GM19023 (cell line): ENCODE measurements around the gene NANOS1.

ENCODE experiments used
- ATAC-seq: cut with Tn5 transposase; IDR thresholded peaks from one replicate; pipeline ENCODE4 v1.9.1; 2021; ENCODE audit warnings: mild to moderate bottlenecking, moderate library complexity; ENCODE audit not compliant: unreplicated experiment

NANOS1 gene, protein sequence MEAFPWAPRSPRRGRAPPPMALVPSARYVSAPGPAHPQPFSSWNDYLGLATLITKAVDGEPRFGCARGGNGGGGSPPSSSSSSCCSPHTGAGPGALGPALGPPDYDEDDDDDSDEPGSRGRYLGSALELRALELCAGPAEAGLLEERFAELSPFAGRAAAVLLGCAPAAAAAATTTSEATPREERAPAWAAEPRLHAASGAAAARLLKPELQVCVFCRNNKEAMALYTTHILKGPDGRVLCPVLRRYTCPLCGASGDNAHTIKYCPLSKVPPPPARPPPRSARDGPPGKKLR

GRCh38 chr10:119029613-119030420 lies at the start of gene NANOS1:
Gene NANOS1 (plus strand): TSS chr10:119029714. CDS start chr10:119029802, 88 bp downstream.
- peak; percentile 26 for ATAC-seq

GRCh38 chr10:118980135-118980865 lies 49.2 kb upstream of the NANOS1 start:
- ATAC-seq = no peak

GRCh38 chr10:118980870-118981269 lies 48.6 kb upstream of the NANOS1 start:
- no peak for ATAC-seq

- no peak for ATAC-seq
These were observed 47.6 kb upstream of the NANOS1 start for GRCh38 chr10:118981946-118982345.

DNA sequence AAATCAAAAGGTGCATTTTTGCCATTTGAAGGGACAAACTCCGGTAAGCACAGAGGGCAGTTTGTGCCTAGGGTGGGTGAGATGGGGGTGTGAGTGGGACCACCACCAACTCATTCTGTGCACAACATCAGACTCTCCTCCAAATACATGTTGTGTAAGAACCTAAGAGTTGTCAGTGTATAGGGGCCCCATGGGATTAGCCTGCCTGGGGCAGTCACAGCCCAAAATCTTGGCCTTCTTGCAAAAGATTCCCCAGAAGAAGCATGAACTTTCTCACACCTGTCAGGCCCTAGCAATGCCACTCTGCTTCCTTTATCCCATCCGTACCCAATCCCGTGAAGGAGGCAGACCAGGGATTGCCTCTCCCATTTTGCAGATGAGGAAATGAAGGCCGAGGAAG lies 47.1 kb upstream of the NANOS1 start:
- no peak for ATAC-seq

DNA sequence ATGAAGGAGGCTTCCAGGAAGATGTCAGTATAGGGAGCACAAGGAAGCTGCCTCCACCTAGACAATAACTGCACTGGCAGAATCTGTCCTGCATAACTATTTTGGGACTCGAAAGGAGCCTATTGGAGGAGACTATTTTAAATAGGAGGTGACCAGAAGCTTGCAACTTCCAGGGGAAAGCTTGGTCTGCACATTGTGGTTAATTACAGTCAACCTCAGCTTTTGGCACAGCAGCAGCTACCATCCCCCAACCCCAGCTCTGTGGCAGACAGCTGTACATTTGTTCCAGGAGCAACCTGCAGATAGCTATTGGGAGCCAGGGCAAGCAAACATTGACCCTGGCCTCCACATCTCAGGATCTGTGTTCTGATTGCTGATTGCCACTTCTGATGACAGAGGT lies 46.3 kb upstream of the NANOS1 start:
- no peak for ATAC-seq

- ATAC-seq = no peak
These were observed 43.9 kb upstream of the NANOS1 start for GRCh38 chr10:118985576-118985975.

- no peak for ATAC-seq
These were observed 42.4 kb upstream of the NANOS1 start for GRCh38 chr10:118986815-118987790.

DNA sequence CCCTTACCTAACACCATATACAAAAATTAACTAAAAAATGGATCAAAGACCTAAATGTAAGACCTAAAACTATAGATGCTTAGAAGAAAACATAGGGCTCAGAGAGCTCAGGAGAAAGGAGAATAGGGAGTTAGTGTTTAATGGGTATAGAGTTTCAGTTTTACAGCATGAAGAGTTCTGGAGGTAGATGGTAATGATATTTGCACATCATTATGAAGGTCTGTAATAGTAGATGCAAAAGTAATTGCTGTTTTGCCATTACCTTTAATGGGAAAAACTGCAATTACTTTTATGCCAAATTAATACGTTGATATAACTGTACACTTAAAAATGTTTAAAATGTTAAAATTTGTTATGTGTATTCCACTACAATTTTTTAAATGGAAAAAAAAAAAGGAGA lies 39.2 kb upstream of the NANOS1 start:
- ATAC-seq = no peak

DNA sequence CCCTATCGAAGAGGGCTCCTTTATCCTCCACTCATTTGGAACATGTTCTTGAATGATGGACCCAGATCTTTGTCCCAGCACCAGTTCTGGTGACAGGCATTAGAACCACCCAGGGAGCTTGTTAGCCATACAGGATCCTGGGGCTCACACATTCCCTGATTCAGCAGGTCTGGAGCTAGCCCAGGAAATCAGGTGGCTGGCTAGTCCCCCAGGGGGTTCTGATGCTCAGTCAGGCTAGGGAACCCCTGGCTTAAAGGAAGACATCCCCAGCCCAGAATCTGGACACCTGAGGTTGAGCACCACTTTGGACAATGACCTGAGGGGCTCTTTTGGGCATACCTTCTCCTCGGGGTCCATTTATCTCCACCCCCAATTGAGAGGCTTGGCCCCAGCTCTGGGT lies 37.0 kb upstream of the NANOS1 start:
- ATAC-seq = no peak

GRCh38 chr10:118993214-118993613 lies 36.3 kb upstream of the NANOS1 start:
- ATAC-seq = no peak

- no peak for ATAC-seq
These were observed 35.2 kb upstream of the NANOS1 start for GRCh38 chr10:118994321-118994720.

DNA sequence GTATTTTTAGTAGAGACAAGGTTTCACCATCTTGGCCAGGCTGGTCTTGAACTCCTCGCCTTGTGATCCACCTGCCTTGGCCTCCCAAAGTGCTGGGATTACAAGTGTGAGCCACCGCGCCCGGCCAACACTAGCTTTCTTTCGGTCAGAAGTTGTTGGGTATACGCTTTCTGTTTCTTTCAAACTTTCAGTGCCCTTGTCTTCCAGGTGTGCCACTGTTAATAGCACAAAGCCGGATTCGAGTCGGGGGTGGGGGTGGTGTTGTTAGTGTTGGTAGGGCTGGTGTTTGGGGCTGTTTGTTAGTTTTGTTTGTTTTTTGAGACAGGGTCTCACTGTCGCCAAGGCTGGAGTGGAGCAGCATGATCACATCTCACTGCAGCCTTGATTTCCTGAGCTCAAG lies 33.8 kb upstream of the NANOS1 start:
- no peak for ATAC-seq

DNA sequence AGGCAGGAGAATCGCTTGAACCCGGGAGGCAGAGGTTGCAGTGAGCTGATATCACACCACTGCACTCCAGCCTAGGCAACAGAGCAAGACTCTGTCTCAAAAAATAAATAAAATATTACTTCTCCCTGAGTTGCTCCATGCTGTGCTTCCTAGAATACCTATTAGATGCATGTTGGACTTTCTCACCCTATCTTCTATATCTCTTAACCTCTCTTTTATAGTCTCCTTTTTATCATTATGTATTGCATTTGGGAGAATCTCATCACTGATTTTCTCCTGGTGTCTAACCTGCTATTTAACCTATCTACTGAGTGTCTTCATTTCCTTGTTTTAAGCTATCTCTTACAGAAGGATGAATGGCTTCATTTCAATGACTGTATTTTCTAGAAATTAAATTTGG lies 32.1 kb upstream of the NANOS1 start:
- ATAC-seq = no peak

DNA sequence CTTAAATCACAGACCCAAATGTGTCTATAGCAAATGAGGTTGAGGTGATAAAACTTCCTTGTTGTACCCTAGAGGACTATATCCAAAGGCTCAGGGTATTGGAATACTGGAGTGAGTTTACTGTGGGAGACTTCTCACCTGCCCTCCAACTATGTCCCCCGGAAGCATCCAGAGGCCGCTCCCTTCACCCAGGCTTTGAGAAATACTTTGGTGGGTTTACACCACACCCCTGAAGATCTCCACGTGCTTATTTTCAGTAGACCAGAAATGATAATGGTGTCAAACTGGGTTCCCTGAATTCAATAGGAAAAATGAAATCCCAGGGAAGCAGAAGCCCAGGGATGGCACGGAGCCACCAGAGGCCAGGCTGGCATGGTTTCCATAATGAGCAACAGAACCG lies 31.3 kb upstream of the NANOS1 start:
- ATAC-seq = no peak

DNA sequence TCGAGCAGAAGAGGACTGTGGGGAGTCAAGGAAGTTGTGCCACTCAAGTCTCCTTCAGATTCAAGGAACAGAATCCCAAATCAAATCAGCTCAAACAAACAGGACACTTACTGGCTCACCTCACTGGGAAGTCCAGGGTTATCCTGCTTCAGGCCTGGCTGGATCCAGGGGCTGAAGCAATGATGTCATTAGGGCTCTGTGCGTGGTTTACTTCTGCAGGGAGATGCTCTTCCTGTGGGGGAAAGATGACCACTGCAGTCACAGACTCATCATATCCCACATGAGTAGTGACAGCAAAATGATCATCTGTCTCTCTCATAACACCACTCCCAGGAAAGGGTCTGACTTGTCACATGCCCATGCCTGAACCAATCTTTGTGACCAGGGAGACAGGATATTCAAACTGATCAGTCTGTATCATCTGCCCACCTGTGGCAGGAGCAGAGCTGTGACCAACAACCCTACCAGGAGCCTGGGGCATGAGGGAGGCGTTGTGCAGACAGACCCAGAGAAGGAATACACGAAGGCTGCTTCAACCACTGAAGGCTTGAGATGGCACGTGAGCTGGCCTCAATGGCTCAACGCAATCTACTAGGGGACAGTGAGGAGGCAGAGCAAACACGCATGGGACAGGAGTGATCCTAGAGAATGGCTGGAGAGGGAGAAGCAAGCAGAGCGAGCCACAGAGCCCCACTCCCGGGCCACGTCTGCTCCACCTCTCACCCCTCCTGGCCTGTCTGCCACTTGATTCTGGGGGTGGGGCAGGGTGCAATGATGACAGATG lies 27.6 kb upstream of the NANOS1 start:
- no peak for ATAC-seq

DNA sequence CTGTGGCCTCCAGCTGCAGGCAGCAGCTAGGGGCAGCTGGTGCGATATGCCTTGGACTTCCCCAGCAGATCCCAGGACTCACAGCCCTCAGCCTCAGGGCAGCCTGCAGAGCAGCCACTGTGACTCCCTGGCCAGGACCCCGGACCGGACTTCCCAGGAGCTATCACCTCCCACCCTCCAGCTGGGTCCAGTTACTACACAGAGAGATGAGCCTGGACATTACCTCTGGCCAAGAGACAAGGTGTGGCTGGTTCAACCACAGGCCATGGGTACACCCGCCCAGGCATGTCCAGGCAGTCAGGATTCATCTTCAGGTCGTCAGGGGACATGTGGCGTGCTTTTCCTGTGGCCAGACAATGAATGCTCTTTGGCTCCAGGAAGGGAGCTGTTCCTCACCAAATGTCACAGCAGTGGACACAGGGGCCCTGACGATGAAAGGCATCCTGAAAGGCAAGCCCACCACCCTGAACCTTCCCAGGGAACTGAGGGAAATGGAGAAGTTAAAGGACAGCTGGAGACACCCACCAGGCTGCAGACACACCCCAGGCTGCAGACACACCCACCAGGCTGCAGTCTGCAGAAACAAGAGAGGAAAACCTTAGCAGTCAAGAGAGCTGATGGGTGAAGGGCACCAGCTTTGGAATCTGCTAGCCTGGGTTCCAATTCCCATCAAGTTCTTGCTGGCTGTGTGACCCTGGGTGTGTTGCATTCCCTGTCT lies 25.8 kb upstream of the NANOS1 start:
- no peak for ATAC-seq

- no peak for ATAC-seq
These were observed 24.0 kb upstream of the NANOS1 start for GRCh38 chr10:119005362-119006043.
